Tibial nerve (tissue), 4 donors: Measurements from ENCODE around the gene ST3GAL4.

Experiments
- EP300 ChIP-seq, 2 donors: sonication (generic); formaldehyde crosslinking; IDR thresholded peaks; one replicate each; pipeline ENCODE4 v1.6.1; 2017; ENCODE audit warnings: antibody characterized with exemption in 2 of 2, mild to moderate bottlenecking in 1 of 2
- TF ChIP-seq, protein P1 (sequence below), 5 experiments: fragments of 200-600 bp in 3 of 5; fragments of 450-650 bp in 2 of 5; sonication (generic) in 3 of 5; IDR thresholded peaks; one replicate each; pipeline ENCODE4 v1.5.1; 2016 to 2019; ENCODE audit warnings: antibody characterized with exemption in 5 of 5, mild to moderate bottlenecking in 3 of 5, moderate library complexity in 2 of 5

GRCh38 chr11:126461996-126462395 lies 106.5 kb downstream of the ST3GAL4 start:
- TF ChIP-seq, protein P1, sequence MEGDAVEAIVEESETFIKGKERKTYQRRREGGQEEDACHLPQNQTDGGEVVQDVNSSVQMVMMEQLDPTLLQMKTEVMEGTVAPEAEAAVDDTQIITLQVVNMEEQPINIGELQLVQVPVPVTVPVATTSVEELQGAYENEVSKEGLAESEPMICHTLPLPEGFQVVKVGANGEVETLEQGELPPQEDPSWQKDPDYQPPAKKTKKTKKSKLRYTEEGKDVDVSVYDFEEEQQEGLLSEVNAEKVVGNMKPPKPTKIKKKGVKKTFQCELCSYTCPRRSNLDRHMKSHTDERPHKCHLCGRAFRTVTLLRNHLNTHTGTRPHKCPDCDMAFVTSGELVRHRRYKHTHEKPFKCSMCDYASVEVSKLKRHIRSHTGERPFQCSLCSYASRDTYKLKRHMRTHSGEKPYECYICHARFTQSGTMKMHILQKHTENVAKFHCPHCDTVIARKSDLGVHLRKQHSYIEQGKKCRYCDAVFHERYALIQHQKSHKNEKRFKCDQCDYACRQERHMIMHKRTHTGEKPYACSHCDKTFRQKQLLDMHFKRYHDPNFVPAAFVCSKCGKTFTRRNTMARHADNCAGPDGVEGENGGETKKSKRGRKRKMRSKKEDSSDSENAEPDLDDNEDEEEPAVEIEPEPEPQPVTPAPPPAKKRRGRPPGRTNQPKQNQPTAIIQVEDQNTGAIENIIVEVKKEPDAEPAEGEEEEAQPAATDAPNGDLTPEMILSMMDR (IDR thresholded peaks at IDR 0.05), result no peak
- no peak for TF ChIP-seq EP300 (IDR thresholded peaks at IDR 0.05)
